K562 (cell line): ENCODE results near the gene ABHD18. TPM values are rescaled to one million over a fixed set of nuclear protein-coding genes. Genes with fewer than 3 reads are reported as not detected.

Experiments used
- ATAC-seq: fragments of 200-7000 bp; cut with Tn5 transposase; 3 replicates; pipeline ENCODE4 v1.9.1; 2020; ENCODE audit warnings: moderate library complexity
- BruUV-seq: library from RNA; stranded (reverse); fragments of 400-500 nt; replicated peaks from 2 replicates; lab custom pipeline; 2021; lab: Mats Ljungman, UMichigan
- CTCF ChIA-PET: fragments of 300-600 bp; formaldehyde crosslinking; extraction: SDS; loops from one replicate; lab custom pipeline; 2021; ENCODE audit warnings: low intra/inter-chr PET ratio; lab: Yijun Ruan, JAX
- POLR2A ChIA-PET: fragments of 300-600, 350-650 bp; sonication (Branson Sonifier 250); formaldehyde crosslinking; extraction: SDS; loops from one replicate; lab custom pipeline; 2021; ENCODE audit warnings: antibody characterized with exemption, inconsistent platforms; lab: Yijun Ruan, JAX
- DNase-seq, 4 experiments: peaks; one replicate each; pipeline versions ENCODE4 v3.0.0 to v3.0.0-alpha.2; 2011 to 2018; ENCODE audit warnings: low spot score in 3 of 4, mixed read lengths in 3 of 4; ENCODE audit errors: extremely low read depth in 1 of 4
- FAIRE-seq: peaks from 2 replicates; lab custom pipeline; 2011; peaks lifted over from hg19 to GRCh38; lab: Jason Lieb, UNC
- H2AFZ ChIP-seq: 2 replicates; pipeline ENCODE4 v1.6.0; 2011; ENCODE audit warnings: low read depth, low read length, control low read depth, inconsistent platforms
- H3K27ac ChIP-seq: fragments of 200-600 bp; 3 replicates; pipeline ENCODE4 v1.8.0; 2011; ENCODE audit warnings: low read depth, mild to moderate bottlenecking, control low read depth, inconsistent platforms, low read length, moderate library complexity, mixed read lengths; ENCODE audit errors: extremely low read depth
- H3K27me3 ChIP-seq, 2 experiments: fragments of 300-600 bp in 1 of 2; 2 replicates in 1 of 2; 3 replicates in 1 of 2; pipeline versions ENCODE4 v1.6.0 to v1.8.0; 2011; ENCODE audit warnings: inconsistent platforms in 2 of 2, low read length in 2 of 2, mild to moderate bottlenecking in 1 of 2, mixed read lengths in 1 of 2, moderate library complexity in 1 of 2; ENCODE audit not compliant: control insufficient read depth in 2 of 2, insufficient read depth in 2 of 2
- H3K36me3 ChIP-seq: fragments of 300-600 bp; 3 replicates; pipeline ENCODE4 v1.8.0; 2011; ENCODE audit warnings: mild to moderate bottlenecking, low read length, inconsistent platforms; ENCODE audit not compliant: control insufficient read depth, insufficient read depth
- H3K4me1 ChIP-seq, 2 experiments: fragments of 200-600 bp in 1 of 2; replicated peaks in 1 of 2; 2 replicates in 1 of 2; 3 replicates in 1 of 2; pipeline versions ENCODE4 v1.5.1 to v1.8.0; 2011; ENCODE audit warnings: inconsistent platforms in 2 of 2, low read length in 2 of 2, mild to moderate bottlenecking in 1 of 2, mixed read lengths in 1 of 2, moderate library complexity in 1 of 2; ENCODE audit not compliant: control insufficient read depth in 2 of 2, insufficient read depth in 2 of 2
- H3K4me2 ChIP-seq: 2 replicates; pipeline ENCODE4 v1.6.1; 2011; ENCODE audit warnings: low read length, control low read depth, inconsistent platforms, mixed read lengths; ENCODE audit not compliant: insufficient read depth
- H3K4me3 ChIP-seq: fragments of 200-600 bp; sonication (generic), shearing (Covaris generic); 2 replicates; pipeline ENCODE4 v1.5.1; 2016; ENCODE audit warnings: control low read depth, inconsistent platforms
- H3K79me2 ChIP-seq: fragments of 200-600 bp; 3 replicates; pipeline ENCODE4 v1.8.0; 2011; ENCODE audit warnings: low read length, inconsistent platforms; ENCODE audit not compliant: control insufficient read depth, insufficient read depth
- H3K9ac ChIP-seq, 2 experiments: 2 replicates each; pipeline versions ENCODE4 v1.6.0 to v1.6.1; 2011; ENCODE audit warnings: low read depth in 2 of 2, low read length in 2 of 2, control low read depth in 1 of 2, inconsistent platforms in 1 of 2, mild to moderate bottlenecking in 1 of 2, mixed read lengths in 1 of 2; ENCODE audit not compliant: insufficient read depth in 1 of 2
- H3K9me1 ChIP-seq: one replicate; pipeline ENCODE4 v1.6.0; 2011; ENCODE audit warnings: inconsistent platforms, mild to moderate bottlenecking, low read length, moderate library complexity; ENCODE audit not compliant: control insufficient read depth, insufficient read depth
- H3K9me3 ChIP-seq: replicated peaks from 2 replicates; pipeline ENCODE4 v1.5.1; 2011; ENCODE audit warnings: low read depth, low read length, inconsistent platforms; ENCODE audit not compliant: control insufficient read depth, insufficient read depth
- H4K20me1 ChIP-seq: replicated peaks from 2 replicates; pipeline ENCODE4 v1.6.1; 2011; ENCODE audit warnings: low read length, inconsistent platforms, mixed read lengths; ENCODE audit not compliant: control insufficient read depth, insufficient read depth
- MAFF ChIP-seq: IDR thresholded peaks from 2 replicates; pipeline ENCODE4 v1.6.1; 2012; ENCODE audit warnings: low read length, improper control_type of control experiment
- NR3C1 ChIP-seq: sonication (generic); formaldehyde crosslinking; IDR thresholded peaks from 2 replicates; pipeline ENCODE4 v1.8.1; 2022; ENCODE audit warnings: missing genetic modification reagents
- U2AF2 ChIP-seq: fragments of 200-400 bp; formaldehyde crosslinking; optimal IDR thresholded peaks from 2 replicates; pipeline ENCODE3; 2017; ENCODE audit warnings: low read depth, mild to moderate bottlenecking, low read length
- WGBS: fragments of 100-300 bp; shearing (Covaris generic); methylation state at CpG from one replicate; pipeline ENCODE4 v1.1.6; 2016; ENCODE audit warnings: low coverage, mixed read lengths; ENCODE audit not compliant: insufficient coverage; ENCODE audit errors: missing lambda C conversion rate; 5-methylcytosine and 5-hydroxymethylcytosine counted together
- in situ Hi-C: fragments of 300-500 bp; cut with MboI; formaldehyde crosslinking; loops from 4 replicates; pipeline ENCODE4 v1.15.0; 2018; ENCODE audit warnings: inconsistent platforms, mixed read lengths
- intact Hi-C: fragments of 100-400 bp; cut with micrococcal nuclease; formaldehyde crosslinking; loops from 2 replicates; pipeline ENCODE4 v1.14.2; 2022
- polyA plus RNA-seq, 8 experiments: library from polyadenylated mRNA; depleted of rRNA in 4 of 8; stranded (reverse) in 5 of 8; unstranded in 3 of 8; fragments of >200 nt; fragmentation: Nextera tagmentation in 2 of 8; fragmentation: Illumina TruSeq in 1 of 8; extraction: Ambion mirVana in 2 of 8; extraction: Trizol in 1 of 8; gene quantifications; 2 replicates each; pipeline versions ENCODE4 v1.2.1 to v1.2.3, GENCODE V29; 2011 to 2014; ENCODE audit warnings: inconsistent platforms in 1 of 8, missing spikeins in 1 of 8
- total RNA-seq, 7 experiments: library from RNA; depleted of rRNA in 6 of 7; stranded (reverse); fragments of >200 nt in 6 of 7; fragmentation: Illumina TruSeq in 2 of 7; extraction: Trizol in 2 of 7; gene quantifications; 2 replicates each; pipeline versions ENCODE4 v1.2.1 to v1.2.3, GENCODE V29; 2011 to 2021; ENCODE audit warnings: low replicate concordance in 1 of 7
- TF ChIP-seq, protein P1 (sequence below), 2 experiments: fragments of 450-650 bp; IDR thresholded peaks; 2 replicates each; pipeline ENCODE4 v1.6.1; 2016; ENCODE audit warnings: mild to moderate bottlenecking in 2 of 2, borderline replicate concordance in 1 of 2, low read depth in 1 of 2, moderate library complexity in 1 of 2

The ABHD18 gene
- total and polyA plus RNA-seq, 9 of the 15 experiments (the other 6 are each of a cell fraction or from before 2014, with no cell fraction given) = 6.1 to 25.0 (median 16.0) TPM

DNA sequence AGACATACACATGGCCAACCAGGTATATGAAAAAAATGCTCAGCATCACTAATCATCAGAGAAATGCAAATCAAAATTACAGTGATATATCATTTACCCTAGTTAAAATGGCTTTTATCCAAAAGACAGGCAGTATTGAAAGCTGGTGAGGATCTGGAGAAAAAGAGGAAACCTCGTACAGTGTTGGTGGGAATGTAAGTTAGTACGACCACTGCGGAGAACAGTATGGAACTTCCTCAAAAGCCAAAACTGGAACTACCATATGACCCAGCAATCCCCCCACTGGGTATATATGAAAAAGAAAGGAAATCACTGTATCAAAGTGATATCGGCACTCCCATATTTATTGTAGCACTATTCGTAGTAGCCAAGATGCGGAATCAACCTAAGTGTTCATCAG is 23.4 kb downstream of the ABHD18 start:
- Histone ChIP-seq H3K9me1 (no peaks in the 10 kb centered on the region), H3K4me2 (no peak overlapping the region), H3K4me1 (no peaks in the 10 kb centered on the region), H3K9ac (no peak overlapping the region), H3K4me3 (no peak overlapping the region), H3K9me3 (no peaks in the 10 kb centered on the region), H3K27ac (no peak overlapping the region), H3K79me2 (no peaks in the 10 kb centered on the region), H3K36me3 (peaks cover 47% of the 10 kb centered on the region; the same call in 2 of the 3 replicates), H3K27me3 (no peaks in the 10 kb centered on the region), H2AFZ (no peak overlapping the region)
- FAIRE-seq (no peak), ATAC-seq (no peak), DNase-seq (no peak)
- ChIA-PET CTCF (no interaction called here), POLR2A (no interaction called here)
- 98% methylated on average over 6 of the region's 6 CpGs for WGBS
- intact Hi-C loops = no loop called here
- BruUV-seq = no TSS peak
- TF ChIP-seq, protein P1, sequence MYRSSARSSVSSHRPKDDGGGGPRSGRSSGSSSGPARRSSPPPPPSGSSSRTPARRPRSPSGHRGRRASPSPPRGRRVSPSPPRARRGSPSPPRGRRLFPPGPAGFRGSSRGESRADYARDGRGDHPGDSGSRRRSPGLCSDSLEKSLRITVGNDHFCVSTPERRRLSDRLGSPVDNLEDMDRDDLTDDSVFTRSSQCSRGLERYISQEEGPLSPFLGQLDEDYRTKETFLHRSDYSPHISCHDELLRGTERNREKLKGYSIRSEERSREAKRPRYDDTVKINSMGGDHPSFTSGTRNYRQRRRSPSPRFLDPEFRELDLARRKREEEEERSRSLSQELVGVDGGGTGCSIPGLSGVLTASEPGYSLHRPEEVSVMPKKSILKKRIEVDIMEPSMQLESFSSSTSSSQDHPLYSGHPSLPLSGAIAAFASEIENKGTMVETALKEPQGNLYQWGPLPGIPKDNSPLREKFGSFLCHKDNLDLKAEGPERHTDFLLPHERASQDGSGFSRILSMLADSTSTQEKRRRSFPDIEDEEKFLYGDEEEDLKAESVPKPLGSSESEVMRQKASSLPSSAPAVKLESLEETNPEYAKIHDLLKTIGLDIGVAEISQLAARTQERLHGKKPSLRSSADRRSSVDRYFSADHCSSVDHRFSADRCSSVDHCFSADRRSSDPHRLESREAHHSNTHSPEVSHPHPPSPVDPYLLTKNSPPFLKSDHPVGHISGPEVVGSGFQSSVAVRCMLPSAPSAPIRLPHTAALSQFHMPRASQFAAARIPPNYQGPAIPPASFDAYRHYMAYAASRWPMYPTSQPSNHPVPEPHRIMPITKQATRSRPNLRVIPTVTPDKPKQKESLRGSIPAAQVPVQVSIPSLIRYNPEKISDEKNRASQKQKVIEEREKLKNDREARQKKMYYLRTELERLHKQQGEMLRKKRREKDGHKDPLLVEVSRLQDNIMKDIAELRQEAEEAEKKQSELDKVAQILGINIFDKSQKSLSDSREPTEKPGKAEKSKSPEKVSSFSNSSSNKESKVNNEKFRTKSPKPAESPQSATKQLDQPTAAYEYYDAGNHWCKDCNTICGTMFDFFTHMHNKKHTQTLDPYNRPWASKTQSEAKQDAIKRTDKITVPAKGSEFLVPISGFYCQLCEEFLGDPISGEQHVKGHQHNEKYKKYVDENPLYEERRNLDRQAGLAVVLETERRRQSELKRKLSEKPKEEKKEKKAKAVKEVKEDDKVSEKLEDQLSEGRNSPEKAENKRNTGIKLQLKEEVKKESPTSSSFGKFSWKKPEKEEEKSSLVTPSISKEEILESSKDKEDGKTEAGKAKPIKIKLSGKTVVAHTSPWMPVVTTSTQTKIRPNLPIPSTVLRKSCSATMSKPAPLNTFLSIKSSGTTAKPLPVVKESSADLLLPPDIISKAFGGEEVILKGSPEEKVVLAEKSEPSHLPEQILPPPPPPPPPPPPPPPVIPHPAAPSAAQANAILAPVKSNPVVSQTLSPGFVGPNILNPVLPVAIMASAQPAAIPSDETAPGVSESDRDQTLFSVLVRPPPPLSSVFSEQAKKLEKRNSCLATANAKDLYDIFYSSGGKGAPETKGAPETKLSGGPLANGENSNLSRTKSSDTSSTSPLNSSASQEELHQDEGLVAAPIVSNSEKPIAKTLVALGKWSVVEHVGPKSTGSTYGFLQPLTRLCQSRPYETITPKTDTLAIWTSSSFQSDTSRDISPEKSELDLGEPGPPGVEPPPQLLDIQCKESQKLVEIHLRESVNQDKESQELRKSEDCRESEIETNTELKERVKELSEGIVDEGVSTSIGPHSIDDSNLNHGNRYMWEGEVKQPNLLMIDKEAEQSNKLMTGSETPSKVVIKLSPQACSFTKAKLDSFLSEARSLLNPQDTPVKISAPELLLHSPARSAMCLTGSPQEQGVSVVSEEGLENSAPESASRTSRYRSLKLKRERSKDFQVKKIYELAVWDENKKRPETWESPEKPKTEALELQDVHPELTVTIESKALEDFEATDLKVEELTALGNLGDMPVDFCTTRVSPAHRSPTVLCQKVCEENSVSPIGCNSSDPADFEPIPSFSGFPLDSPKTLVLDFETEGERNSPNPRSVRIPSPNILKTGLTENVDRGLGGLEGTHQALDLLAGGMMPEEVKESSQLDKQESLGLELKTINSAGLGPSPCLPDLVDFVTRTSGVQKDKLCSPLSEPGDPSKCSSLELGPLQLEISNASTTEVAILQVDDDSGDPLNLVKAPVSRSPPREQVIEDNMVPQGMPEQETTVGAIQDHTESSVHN (IDR thresholded peaks at IDR 0.05; ENCODE audit: borderline replicate concordance in 1 of 2, low read depth in 1 of 2) = no peak
- TF ChIP-seq MAFF = no peak
- no peak for TF ChIP-seq U2AF2
- TF ChIP-seq NR3C1 (CRISPR knock-in tag) = no peak
- TF ChIP-seq, all 486 proteins: peak for 0
- no peaks in the 10 kb centered on the region for H4K20me1 ChIP-seq
- in situ Hi-C loops = no loop called here
